Bladder microvascular endothelial cell (primary cell): ENCODE data around the gene PIK3CD. TPM values are rescaled to one million over a fixed set of nuclear protein-coding genes. Genes with fewer than 3 reads are reported as not detected.

Experiments used
- total RNA-seq: library from RNA; depleted of rRNA; stranded (reverse); fragments of >200 nt; gene quantifications from 2 replicates; pipeline ENCODE4 v1.2.3, GENCODE V29; 2014

Gene PIK3CD
- 4.2 and 4.3 TPM in 2 replicates for total RNA-seq

DNA sequence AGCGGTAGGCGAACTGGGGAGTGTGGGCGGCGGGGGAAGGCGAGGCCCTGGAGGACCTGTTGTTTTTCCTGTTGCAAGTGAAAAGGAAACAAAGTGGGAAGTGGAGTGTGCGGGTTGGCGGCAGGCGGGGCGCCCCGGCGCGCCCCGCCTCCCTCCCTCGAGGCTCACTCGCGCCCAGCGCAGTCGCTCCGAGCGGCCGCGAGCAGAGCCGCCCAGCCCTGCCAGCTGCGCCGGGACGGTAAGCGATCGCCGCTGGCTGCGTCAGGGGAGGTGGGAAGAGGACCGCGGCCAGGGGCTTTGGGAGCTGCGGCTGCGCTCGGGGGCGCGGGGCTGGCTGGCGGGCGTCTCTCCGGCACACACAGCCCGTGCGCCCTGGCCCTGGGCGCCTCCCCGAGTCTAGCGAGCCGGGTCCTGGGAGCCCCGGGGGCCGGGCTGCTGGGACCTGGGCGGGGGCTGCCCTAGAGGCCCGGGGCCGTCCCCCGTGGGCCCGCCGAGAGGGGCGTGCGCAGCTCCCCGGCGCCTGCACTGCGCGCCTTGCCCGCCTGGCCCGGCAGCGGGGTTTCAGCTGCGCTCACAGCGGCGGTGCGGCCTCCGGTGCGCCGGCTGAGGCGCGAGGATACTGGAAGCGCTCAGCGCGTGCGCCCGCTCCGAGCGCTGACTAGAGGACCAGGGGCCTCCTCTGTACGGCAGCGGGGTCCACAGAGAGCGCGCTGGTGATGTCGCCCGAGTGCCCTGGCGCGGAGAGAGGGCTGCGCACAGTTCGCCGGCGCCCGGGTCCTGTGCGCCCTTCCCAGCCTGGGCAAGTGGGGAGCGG lies at the start of gene PIK3CD:
Gene PIK3CD, plus strand, starts transcription at position 167 of the 814 bp plus-strand sequence. CDS start 58,725 bp downstream, outside the sequence.

Other genes starting within 250 kb of the PIK3CD start
- gene SLC25A33, start 112.3 kb upstream of the PIK3CD start, total RNA-seq: 2.6 and 4.1 TPM in 2 replicates
- 2.8 and 8.9 TPM in 2 replicates for gene TMEM201, start 62.8 kb upstream of the PIK3CD start, total RNA-seq
- gene CLSTN1, start 172.2 kb downstream of the PIK3CD start, total RNA-seq: 62.3 and 132 TPM in 2 replicates